Sigmoid colon (tissue), 4 donors: Measurements from ENCODE around the gene NEDD9.

Experiments used
- CTCF ChIP-seq, 4 experiments: fragments of 450-650 bp in 3 of 4; fragments of 200-600 bp in 1 of 4; IDR thresholded peaks; one replicate each; pipeline ENCODE4 v1.5.1; 2016 to 2019; ENCODE audit warnings: antibody characterized with exemption in 4 of 4, mild to moderate bottlenecking in 3 of 4, moderate library complexity in 2 of 4
- POLR2AphosphoS5 ChIP-seq, 4 donors: sonication (generic); formaldehyde crosslinking; IDR thresholded peaks; one replicate each; pipeline ENCODE4 v1.6.1; 2017; ENCODE audit warnings: antibody characterized with exemption in 4 of 4

- TF ChIP-seq CTCF (IDR thresholded peaks at IDR 0.05) (no peak), POLR2AphosphoS5 (IDR thresholded peaks at IDR 0.05) (no peak)
Observed at GRCh38 chr6:11250108-11250507, 17.6 kb upstream of the NEDD9 start.
